ENCODE results near the gene TADA3.

Gene TADA3

GRCh38 chr3:9757427-9757826 lies 34.8 kb downstream of the TADA3 start:
- no peak for DNase-seq

GRCh38 chr3:9754678-9755077 lies 37.6 kb downstream of the TADA3 start:
- DNase-seq = no peak

- DNase-seq = no peak
These were observed 41.5 kb downstream of the TADA3 start for GRCh38 chr3:9750556-9751411.

GRCh38 chr3:9749645-9750555 lies 42.4 kb downstream of the TADA3 start, which contains the start of gene OGG1:
Gene OGG1, plus strand, starts transcription at chr3:9749952. Its CDS starts 335 bp downstream, at chr3:9750287.
- DNase-seq = peak; percentile 95

GRCh38 chr3:9749296-9749644 lies 43.0 kb downstream of the TADA3 start:
- no peak for DNase-seq

- DNase-seq = no peak
These were observed 44.2 kb downstream of the TADA3 start for GRCh38 chr3:9748031-9748430.

- DNase-seq = no peak
These were observed 45.0 kb downstream of the TADA3 start for GRCh38 chr3:9747267-9747666.

GRCh38 chr3:9746330-9746729 lies 45.9 kb downstream of the TADA3 start:
- no peak for DNase-seq

GRCh38 chr3:9745521-9745920 lies 46.8 kb downstream of the TADA3 start:
- DNase-seq = no peak

GRCh38 chr3:9744162-9744561 lies 48.1 kb downstream of the TADA3 start:
- DNase-seq = no peak

- no peak for DNase-seq
These were observed 48.7 kb downstream of the TADA3 start for GRCh38 chr3:9743548-9743947.

GRCh38 chr3:9742560-9742959 lies 49.7 kb downstream of the TADA3 start:
- DNase-seq = no peak

- DNase-seq = no peak
These were observed 53.1 kb downstream of the TADA3 start for GRCh38 chr3:9739181-9739580.

- no peak for DNase-seq
These were observed 55.4 kb downstream of the TADA3 start for GRCh38 chr3:9736831-9737230.

GRCh38 chr3:9732740-9733115 lies 59.5 kb downstream of the TADA3 start:
- no peak for DNase-seq

GRCh38 chr3:9732080-9732739 lies 60.1 kb downstream of the TADA3 start:
- no peak for DNase-seq

- DNase-seq = peak; percentile 97
These were observed 60.8 kb downstream of the TADA3 start, which contains the start of gene BRPF1 for GRCh38 chr3:9731206-9732079. Gene BRPF1, plus strand, starts transcription at chr3:9731735. Its CDS starts 2,406 bp downstream, at chr3:9734141.

- DNase-seq = no peak
These were observed 61.5 kb downstream of the TADA3 start for GRCh38 chr3:9730657-9731205.
